HepG2 (cell line): Measurements from ENCODE around the gene ZBTB32. TPM values are rescaled to one million over a fixed set of nuclear protein-coding genes. Genes with fewer than 3 reads are reported as not detected.

Experiments
- ATAC-seq: fragments of 200-7000 bp; cut with Tn5 transposase; 3 replicates; pipeline ENCODE4 v1.9.1; 2020; ENCODE audit warnings: mild to moderate bottlenecking, moderate library complexity
- BruUV-seq: library from RNA; stranded (reverse); fragments of 400-500 nt; replicated peaks from 2 replicates; lab custom pipeline; 2021; lab: Mats Ljungman, UMichigan
- CTCF ChIA-PET: fragments of 300-600 bp; formaldehyde crosslinking; extraction: SDS; loops from one replicate; lab custom pipeline; 2021; ENCODE audit warnings: low total read pairs, inconsistent platforms, low intra/inter-chr PET ratio; lab: Yijun Ruan, JAX
- POLR2A ChIA-PET: fragments of 350-600 bp; sonication (Branson Sonifier 250); formaldehyde crosslinking; loops from one replicate; lab custom pipeline; 2020; ENCODE audit warnings: antibody characterized with exemption, inconsistent platforms; lab: Yijun Ruan, JAX
- DNase-seq: peaks from one replicate; pipeline ENCODE4 v3.0.0-alpha.2; 2015; ENCODE audit warnings: low spot score
- FAIRE-seq: peaks from 3 replicates; lab custom pipeline; 2011; peaks lifted over from hg19 to GRCh38; lab: Jason Lieb, UNC
- H2AFZ ChIP-seq: one replicate; pipeline ENCODE4 v1.6.1; 2011; ENCODE audit warnings: low read length, inconsistent platforms
- H3K27ac ChIP-seq: fragments of 300-600 bp; 3 replicates; pipeline ENCODE4 v1.8.0; 2011; ENCODE audit warnings: mixed run types, mild to moderate bottlenecking, mixed read lengths, low read length, inconsistent platforms; ENCODE audit not compliant: insufficient read depth; ENCODE audit errors: extremely low read length
- H3K27me3 ChIP-seq, 2 experiments: fragments of 200-600 bp in 1 of 2; 2 replicates in 1 of 2; 3 replicates in 1 of 2; pipeline versions ENCODE4 v1.6.0 to v1.8.0; 2011; ENCODE audit warnings: low read length in 2 of 2, mild to moderate bottlenecking in 2 of 2, moderate library complexity in 2 of 2, inconsistent platforms in 1 of 2; ENCODE audit not compliant: insufficient read depth in 2 of 2, control insufficient read depth in 1 of 2
- H3K36me3 ChIP-seq, 2 experiments: fragments of 200-600 bp in 1 of 2; replicated peaks in 1 of 2; 2 replicates in 1 of 2; 3 replicates in 1 of 2; pipeline versions ENCODE4 v1.5.1 to v1.8.0; 2011; ENCODE audit warnings: low read length in 2 of 2, inconsistent platforms in 1 of 2; ENCODE audit not compliant: insufficient read depth in 2 of 2, control insufficient read depth in 1 of 2
- H3K4me1 ChIP-seq: 2 replicates; pipeline ENCODE4 v1.5.1; 2012; ENCODE audit warnings: low read length, inconsistent platforms; ENCODE audit not compliant: insufficient read depth
- H3K4me2 ChIP-seq: 2 replicates; pipeline ENCODE4 v1.6.0; 2011; ENCODE audit warnings: low read depth, low read length, inconsistent platforms
- H3K4me3 ChIP-seq, 3 experiments: fragments of 200-600 bp in 1 of 3; sonication (generic), shearing (Covaris generic) in 1 of 3; replicated peaks in 1 of 3; 2 replicates each; pipeline ENCODE4 v1.5.1; 2011 to 2016; ENCODE audit warnings: low read length in 3 of 3, inconsistent platforms in 2 of 3, low read depth in 2 of 3, mild to moderate bottlenecking in 2 of 3, control low read depth in 1 of 3, mixed read lengths in 1 of 3; ENCODE audit not compliant: insufficient read depth in 1 of 3
- H3K79me2 ChIP-seq: one replicate; pipeline ENCODE4 v1.6.1; 2011; ENCODE audit warnings: low read length, inconsistent platforms; ENCODE audit not compliant: insufficient read depth
- H3K9ac ChIP-seq: 2 replicates; pipeline ENCODE4 v1.6.0; 2011; ENCODE audit warnings: mild to moderate bottlenecking, low read depth, low read length, inconsistent platforms; ENCODE audit not compliant: insufficient read depth
- H3K9me3 ChIP-seq: 2 replicates; pipeline ENCODE4 v1.5.1; 2012; ENCODE audit warnings: mild to moderate bottlenecking, low read length
- H4K20me1 ChIP-seq: 2 replicates; pipeline ENCODE4 v1.6.0; 2011; ENCODE audit warnings: inconsistent platforms, mild to moderate bottlenecking, low read length, moderate library complexity; ENCODE audit not compliant: insufficient read depth
- CEBPB ChIP-seq: IDR thresholded peaks from 2 replicates; pipeline ENCODE4 v1.6.1; 2011; ENCODE audit warnings: low read depth, low read length, improper control_type of control experiment, borderline replicate concordance
- CEBPZ ChIP-seq: IDR thresholded peaks from 2 replicates; pipeline ENCODE4 v1.6.1; 2012; ENCODE audit warnings: low read length, improper control_type of control experiment
- DRAP1 ChIP-seq: IDR thresholded peaks from 2 replicates; pipeline ENCODE4 v1.6.1; 2016; ENCODE audit warnings: missing genetic modification reagents, missing compliant biosample characterization
- FUBP1 ChIP-seq: sonication (generic); formaldehyde crosslinking; IDR thresholded peaks from 2 replicates; pipeline ENCODE4 v1.5.1; 2020; ENCODE audit warnings: missing genetic modification reagents, mild to moderate bottlenecking, borderline replicate concordance
- HNRNPK ChIP-seq: fragments of 200-400 bp; formaldehyde crosslinking; IDR thresholded peaks from 2 replicates; pipeline ENCODE4 v1.6.1; 2018; ENCODE audit warnings: low read length, low read depth, moderate library complexity, mild to moderate bottlenecking; ENCODE audit not compliant: poor library complexity, severe bottlenecking
- MED13 ChIP-seq: sonication (generic); formaldehyde crosslinking; IDR thresholded peaks from 2 replicates; pipeline ENCODE4 v1.5.0; 2020; ENCODE audit warnings: missing genetic modification reagents
- PHF5A ChIP-seq: IDR thresholded peaks from one replicate; pipeline ENCODE4 v1.6.1; 2018; ENCODE audit warnings: low read depth, missing genetic modification reagents; ENCODE audit not compliant: unreplicated experiment
- SRY ChIP-seq: sonication (generic); formaldehyde crosslinking; IDR thresholded peaks from 2 replicates; pipeline ENCODE4 v1.8.0; 2022; ENCODE audit warnings: mild to moderate bottlenecking, missing genetic modification reagents
- TGIF2 ChIP-seq: IDR thresholded peaks from 2 replicates; pipeline ENCODE4 v1.6.1; 2016; ENCODE audit warnings: control low read depth, missing compliant biosample characterization
- ZNF124 ChIP-seq: sonication (generic); formaldehyde crosslinking; IDR thresholded peaks from 2 replicates; pipeline ENCODE4 v1.4.0; 2020; ENCODE audit warnings: missing genetic modification reagents
- ZNF446 ChIP-seq: sonication (generic); formaldehyde crosslinking; IDR thresholded peaks from 2 replicates; pipeline ENCODE4 v1.5.0; 2020; ENCODE audit warnings: mild to moderate bottlenecking, missing genetic modification reagents
- ZNF768 ChIP-seq: sonication (generic); formaldehyde crosslinking; IDR thresholded peaks from 2 replicates; pipeline ENCODE4 v1.4.0; 2020; ENCODE audit warnings: missing genetic modification reagents
- ZNF781 ChIP-seq: sonication (generic); formaldehyde crosslinking; IDR thresholded peaks from 2 replicates; pipeline ENCODE4 v1.5.1; 2020; ENCODE audit warnings: borderline replicate concordance, mild to moderate bottlenecking, missing genetic modification reagents; ENCODE audit errors: not compliant biosample characterization
- WGBS: methylation state at CpG from one replicate; pipeline ENCODE4 v1.1.6; 2017; ENCODE audit warnings: low lambda C conversion rate; 5-methylcytosine and 5-hydroxymethylcytosine counted together
- in situ Hi-C: cut with HindIII; loops from 2 replicates; pipeline ENCODE4 v1.10.0; 2017; ENCODE audit warnings: low pct_unique_long_range_greater_than_20kb; ENCODE audit not compliant: extremely low pct_ligation_motif_present
- intact Hi-C: fragments of 100-400 bp; cut with micrococcal nuclease; formaldehyde crosslinking; loops from one replicate; pipeline ENCODE4 v1.10.0; 2022; ENCODE audit not compliant: unreplicated experiment
- polyA plus RNA-seq, 8 experiments: library from polyadenylated mRNA; depleted of rRNA in 3 of 8; stranded (reverse) in 7 of 8; unstranded in 1 of 8; fragments of >200 nt; fragmentation: Illumina TruSeq in 4 of 8; extraction: Trizol in 4 of 8; gene quantifications; 2 replicates each; pipeline versions ENCODE4 v1.2.1 to v1.2.3, GENCODE V29; 2011 to 2016; ENCODE audit warnings: low read depth in 4 of 8, missing spikeins in 1 of 8, mixed read lengths in 1 of 8; ENCODE audit not compliant: insufficient read depth in 1 of 8
- total RNA-seq, 5 experiments: library from RNA; depleted of rRNA; stranded (reverse); fragments of >200 nt; fragmentation: Illumina TruSeq; extraction: Trizol; gene quantifications; 2 replicates each; pipeline ENCODE4 v1.2.3, GENCODE V29; 2016; ENCODE audit warnings: low read depth in 1 of 5
- TF ChIP-seq, protein P1 (sequence below): sonication (generic); formaldehyde crosslinking; IDR thresholded peaks from 2 replicates; pipeline ENCODE4 v1.5.0; 2020; ENCODE audit warnings: missing genetic modification reagents

Gene ZBTB32
- total and polyA plus RNA-seq, 2 of the 13 experiments (the other 11 are each of a cell fraction or from before 2014, with no cell fraction given), result not detected

- TF ChIP-seq ZNF124 (CRISPR knock-in tag) (no peak), HNRNPK (no peak), CEBPB (peak; percentile 69; the same call in 1 of the 2 replicates), CEBPZ (no peak)
- TF ChIP-seq, all 625 proteins: peak for 5
Measured at GRCh38 chr19:35714601-35715354, 10.4 kb downstream of the ZBTB32 start (continued).

GRCh38 chr19:35715355-35715809, 11.0 kb downstream of the ZBTB32 start:
- peaks cover 8% of the 10 kb centered on the region for H4K20me1 ChIP-seq
- H3K9me3 ChIP-seq, result no peaks in the 10 kb centered on the region
- H3K36me3 ChIP-seq, result peaks cover 0 to 6% of the 10 kb centered on the region in 2 experiments; a peak in 2 of 5 replicates
- H3K9ac ChIP-seq, result peak overlapping the region; percentile 81
- no peak for ATAC-seq
- H3K4me2 ChIP-seq, result peak overlapping the region; percentile 96
- ChIA-PET POLR2A (interaction anchor here (5.0 kb wide), 1 partner anchor 13 kb away, joined by 23 read pairs; no protein-coding TSS in a partner anchor), CTCF (interaction anchor here (7.0 kb wide), 1 partner anchor 21 kb away, joined by 201 read pairs; no protein-coding TSS in a partner anchor)
- FAIRE-seq, result no peak
- peaks cover 21% of the 10 kb centered on the region for H3K79me2 ChIP-seq
- peaks cover 34% of the 10 kb centered on the region for H3K4me1 ChIP-seq
- H3K27ac ChIP-seq, result no peak overlapping the region
- intact Hi-C loops, result no loop called here
- peak overlapping the region; percentile 69 to 91 (median 81); a peak in 5 of 6 replicates for H3K4me3 ChIP-seq
- in situ Hi-C loops, result loop anchor here (5.0 kb wide), 1 partner anchor 168 kb away; the partner anchor contains the start of gene TMEM147
- DNase-seq, result no peak
- WGBS, result 100% methylated on average over 1 of the region's 7 CpGs
- no TSS peak for BruUV-seq
- no peak overlapping the region for H2AFZ ChIP-seq
- no peaks in the 10 kb centered on the region for H3K27me3 ChIP-seq
- TF ChIP-seq SRY (no peak), DRAP1 (CRISPR knock-in tag) (no peak), MED13 (CRISPR knock-in tag) (no peak), TGIF2 (CRISPR knock-in tag) (no peak), ZNF446 (CRISPR knock-in tag) (no peak), PHF5A (no peak), ZNF768 (CRISPR knock-in tag) (0 out of 2 replicates have a peak, but pooled peaks have one; percentile 5), ZNF781 (CRISPR knock-in tag) (no peak), FUBP1 (CRISPR knock-in tag) (no peak)
- TF ChIP-seq, protein P1, sequence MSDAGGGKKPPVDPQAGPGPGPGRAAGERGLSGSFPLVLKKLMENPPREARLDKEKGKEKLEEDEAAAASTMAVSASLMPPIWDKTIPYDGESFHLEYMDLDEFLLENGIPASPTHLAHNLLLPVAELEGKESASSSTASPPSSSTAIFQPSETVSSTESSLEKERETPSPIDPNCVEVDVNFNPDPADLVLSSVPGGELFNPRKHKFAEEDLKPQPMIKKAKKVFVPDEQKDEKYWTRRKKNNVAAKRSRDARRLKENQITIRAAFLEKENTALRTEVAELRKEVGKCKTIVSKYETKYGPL (CRISPR knock-in tag), result no peak
